ENCODE data around the gene AMDHD2.
A peak's percentile ranks its signal among the peaks of the same experiment; 100 is the strongest.

The AMDHD2 gene

DNA sequence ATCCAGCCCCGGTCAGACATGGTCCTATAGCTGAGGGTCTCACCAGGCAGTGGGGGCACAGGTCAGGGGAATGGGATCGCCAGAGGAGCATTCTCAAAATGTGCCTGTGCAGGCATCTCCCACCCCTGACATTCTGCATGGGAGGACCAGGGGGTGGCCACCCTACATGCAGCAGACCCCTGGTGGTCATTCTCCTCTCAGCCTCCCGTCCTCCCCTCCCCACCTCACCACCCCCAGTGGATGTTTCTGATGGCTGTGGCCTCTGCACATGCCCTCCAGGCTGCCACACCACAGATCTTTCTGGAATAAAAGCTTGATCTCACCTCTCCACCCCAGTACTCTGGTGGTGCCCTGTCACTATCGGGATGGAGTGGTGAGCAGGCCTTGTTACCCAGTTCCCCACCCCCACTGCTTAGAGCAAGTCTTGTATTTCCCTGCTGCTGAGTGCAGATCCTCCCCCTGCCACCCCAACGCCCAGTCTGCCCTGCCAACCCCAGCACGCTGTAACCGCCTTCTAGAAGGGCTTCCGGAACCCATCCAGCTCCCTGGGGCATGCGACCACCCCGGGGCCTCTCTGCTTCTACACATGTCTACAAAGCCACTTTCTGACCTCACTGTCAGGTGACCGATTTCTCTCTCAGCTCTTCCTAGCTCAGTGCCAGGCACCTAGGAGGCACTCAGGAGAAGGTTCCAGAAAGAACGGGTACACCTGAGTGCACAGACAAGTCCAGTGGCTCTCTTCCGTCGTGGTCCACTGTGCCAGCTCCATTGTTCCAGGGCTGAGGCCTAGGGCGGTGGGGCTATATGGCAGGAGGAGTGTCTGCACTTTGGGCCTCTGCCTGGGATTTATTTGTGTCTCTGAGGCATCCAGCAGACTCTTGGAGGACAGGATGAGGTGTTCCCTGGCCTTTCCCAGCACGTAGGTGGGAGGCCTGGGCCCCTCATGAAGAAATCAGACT is 36.0 kb upstream of the AMDHD2 start:
- DNase-seq (no peak), ATAC-seq (no peak)

- DNase-seq (no peak), ATAC-seq (no peak)
Observed at GRCh38 chr16:2484898-2485508, 35.2 kb upstream of the AMDHD2 start.

GRCh38 chr16:2485811-2486507 is 34.2 kb upstream of the AMDHD2 start:
- no peak for ATAC-seq
- DNase-seq, result no peak

DNA sequence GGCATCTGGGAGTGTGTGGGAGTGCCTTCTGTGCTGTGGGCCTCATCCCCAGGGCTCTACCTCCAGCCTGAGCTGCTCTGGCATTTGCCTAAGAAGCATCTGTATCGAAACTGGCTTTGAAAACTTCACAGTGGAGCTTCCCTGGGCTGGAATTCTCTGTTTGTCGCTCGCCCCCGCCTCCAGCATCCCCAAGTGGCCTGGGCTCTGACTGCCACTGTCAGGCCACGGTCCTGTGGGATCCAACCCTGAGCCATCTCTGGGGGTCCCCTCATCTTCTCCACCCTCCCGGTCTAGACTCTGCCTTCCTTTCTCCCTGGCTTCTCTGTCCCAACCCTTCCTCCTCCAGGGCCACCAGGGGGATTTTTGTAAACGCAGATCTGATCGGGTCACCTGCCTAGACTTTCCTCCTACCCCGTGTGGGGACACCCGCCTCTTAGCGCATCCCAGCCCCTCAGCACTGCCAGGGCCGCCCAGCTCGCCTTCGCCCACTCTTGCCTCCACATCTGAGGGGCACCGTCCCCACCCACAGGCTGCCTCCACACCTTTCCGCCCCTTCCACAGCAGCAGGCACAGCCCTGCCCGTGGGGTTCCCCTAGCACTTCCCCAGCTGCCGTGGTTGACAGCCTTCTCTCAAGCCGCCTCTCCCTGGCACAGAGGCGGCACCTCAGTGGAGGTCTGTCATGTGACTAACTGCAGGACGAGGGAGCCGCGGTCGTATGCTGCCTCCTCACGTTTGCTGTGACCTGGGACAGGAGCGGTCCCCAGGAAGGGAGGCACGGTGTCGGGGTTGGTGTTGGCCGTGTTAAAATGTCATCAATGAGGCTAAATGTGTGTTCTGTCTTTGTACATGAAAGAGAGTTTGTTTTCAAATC is 33.3 kb upstream of the AMDHD2 start:
- peak; percentile 91 for ATAC-seq
- peak; percentile 77 for DNase-seq

DNA sequence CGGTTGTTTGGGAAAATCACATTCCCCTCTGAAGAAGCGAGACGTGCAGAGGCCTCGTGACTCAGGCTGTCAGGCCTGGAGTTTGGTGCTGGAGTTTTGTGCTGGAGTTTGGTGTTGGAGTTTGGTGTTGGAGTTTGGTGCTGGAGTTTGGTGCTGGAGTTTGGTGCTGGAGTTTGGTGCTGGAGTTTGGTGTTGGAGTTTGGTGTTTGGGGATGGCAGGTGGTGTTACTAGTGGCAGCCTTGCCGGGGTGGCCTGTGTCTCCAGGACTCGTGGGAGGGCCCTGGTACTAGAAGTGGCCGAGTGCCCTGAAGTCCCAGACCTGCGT is 32.7 kb upstream of the AMDHD2 start:
- no peak for ATAC-seq

DNA sequence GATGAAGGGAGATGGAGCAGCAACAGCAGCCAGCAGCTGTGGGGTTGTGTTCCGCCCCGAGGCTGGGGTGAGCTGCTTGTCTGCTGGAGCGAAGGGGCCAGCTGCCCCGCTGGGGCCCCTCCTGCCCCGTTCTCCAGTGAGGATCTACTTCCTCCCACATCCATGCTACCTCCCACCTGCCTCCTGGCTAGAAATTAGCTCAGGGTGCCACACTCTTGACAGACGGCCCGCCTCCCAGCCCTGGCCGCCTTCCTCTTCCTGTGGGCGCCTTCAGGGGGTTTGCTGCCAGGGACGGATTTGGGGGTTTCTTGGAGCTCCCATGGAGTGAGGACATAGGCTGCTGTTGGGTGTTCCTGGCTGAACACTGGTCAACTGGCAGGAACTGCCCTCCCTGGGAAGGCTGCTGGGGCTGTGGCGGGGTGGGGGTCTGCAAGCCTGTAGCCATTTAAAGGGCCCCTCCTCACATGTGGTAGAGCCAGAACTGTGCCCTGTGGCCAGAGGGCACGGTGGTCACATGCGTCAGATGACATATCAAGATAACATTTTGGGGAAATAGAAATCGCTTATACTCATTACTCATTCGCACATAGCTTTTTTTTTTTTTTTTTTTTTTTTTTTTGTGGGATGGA is 32.2 kb upstream of the AMDHD2 start:
- ATAC-seq (no peak), DNase-seq (no peak)

More for the DNA sequence above, 32.7 kb upstream of the AMDHD2 start:
- no peak for DNase-seq

- DNase-seq, result no peak
- ATAC-seq, result no peak
Observed at GRCh38 chr16:2489581-2489980, 30.6 kb upstream of the AMDHD2 start.

GRCh38 chr16:2490190-2491105 is 29.7 kb upstream of the AMDHD2 start:
- no peak for ATAC-seq

DNA sequence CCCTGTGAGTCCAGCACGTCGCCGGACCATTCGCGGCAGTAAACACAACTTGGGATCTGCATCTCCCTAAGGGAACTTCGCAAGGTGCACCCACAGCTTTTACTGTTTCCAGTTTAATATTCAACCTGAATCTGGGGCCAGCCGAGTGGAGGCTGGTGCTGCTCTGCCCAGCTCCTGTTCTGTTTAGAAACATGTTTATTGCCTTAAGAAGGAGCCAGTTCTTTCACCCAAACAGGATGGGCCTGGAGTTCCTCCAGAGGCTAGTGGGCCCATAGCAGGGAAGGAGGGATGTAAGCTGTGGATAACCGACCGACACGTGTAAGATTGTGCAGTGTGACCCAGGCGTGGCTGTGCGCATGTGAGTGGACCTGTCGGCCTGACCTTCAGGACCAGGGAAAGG is 27.9 kb upstream of the AMDHD2 start:
- no peak for ATAC-seq
- DNase-seq, result no peak

More at GRCh38 chr16:2490190-2491105, 29.7 kb upstream of the AMDHD2 start:
- DNase-seq, result no peak

GRCh38 chr16:2493605-2494004 is 26.6 kb upstream of the AMDHD2 start:
- ATAC-seq (no peak), DNase-seq (no peak)

- ATAC-seq, result no peak
- no peak for DNase-seq
Observed at GRCh38 chr16:2494616-2495015, 25.6 kb upstream of the AMDHD2 start.

GRCh38 chr16:2495041-2495440 is 25.1 kb upstream of the AMDHD2 start:
- no peak for ATAC-seq

DNA sequence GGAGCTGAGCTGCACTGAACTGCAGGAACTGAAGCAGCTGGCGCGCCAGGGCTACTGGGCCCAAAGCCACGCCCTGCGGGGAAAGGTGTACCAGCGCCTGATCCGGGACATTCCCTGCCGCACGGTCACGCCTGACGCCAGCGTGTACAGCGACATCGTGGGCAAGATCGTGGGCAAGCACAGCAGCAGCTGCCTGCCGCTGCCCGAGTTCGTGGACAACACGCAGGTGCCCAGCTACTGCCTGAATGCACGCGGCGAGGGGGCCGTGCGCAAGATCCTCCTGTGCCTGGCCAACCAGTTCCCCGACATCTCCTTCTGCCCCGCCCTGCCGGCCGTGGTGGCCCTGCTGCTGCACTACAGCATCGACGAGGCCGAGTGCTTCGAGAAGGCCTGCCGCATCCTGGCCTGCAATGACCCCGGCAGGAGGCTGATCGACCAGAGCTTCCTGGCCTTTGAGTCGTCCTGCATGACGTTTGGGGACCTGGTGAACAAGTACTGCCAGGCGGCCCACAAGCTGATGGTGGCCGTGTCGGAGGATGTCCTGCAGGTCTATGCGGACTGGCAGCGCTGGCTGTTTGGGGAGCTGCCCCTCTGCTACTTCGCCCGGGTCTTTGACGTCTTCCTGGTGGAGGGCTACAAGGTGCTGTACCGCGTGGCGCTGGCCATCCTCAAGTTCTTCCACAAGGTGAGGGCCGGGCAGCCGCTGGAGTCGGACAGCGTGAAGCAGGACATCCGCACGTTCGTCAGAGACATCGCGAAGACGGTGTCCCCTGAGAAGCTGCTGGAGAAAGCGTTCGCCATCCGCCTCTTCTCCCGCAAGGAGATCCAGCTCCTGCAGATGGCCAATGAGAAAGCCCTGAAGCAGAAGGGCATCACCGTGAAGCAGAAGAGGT is 23.7 kb upstream of the AMDHD2 start:
- ATAC-seq (no peak), DNase-seq (no peak)

More at GRCh38 chr16:2495041-2495440, 25.1 kb upstream of the AMDHD2 start:
- no peak for DNase-seq

DNA sequence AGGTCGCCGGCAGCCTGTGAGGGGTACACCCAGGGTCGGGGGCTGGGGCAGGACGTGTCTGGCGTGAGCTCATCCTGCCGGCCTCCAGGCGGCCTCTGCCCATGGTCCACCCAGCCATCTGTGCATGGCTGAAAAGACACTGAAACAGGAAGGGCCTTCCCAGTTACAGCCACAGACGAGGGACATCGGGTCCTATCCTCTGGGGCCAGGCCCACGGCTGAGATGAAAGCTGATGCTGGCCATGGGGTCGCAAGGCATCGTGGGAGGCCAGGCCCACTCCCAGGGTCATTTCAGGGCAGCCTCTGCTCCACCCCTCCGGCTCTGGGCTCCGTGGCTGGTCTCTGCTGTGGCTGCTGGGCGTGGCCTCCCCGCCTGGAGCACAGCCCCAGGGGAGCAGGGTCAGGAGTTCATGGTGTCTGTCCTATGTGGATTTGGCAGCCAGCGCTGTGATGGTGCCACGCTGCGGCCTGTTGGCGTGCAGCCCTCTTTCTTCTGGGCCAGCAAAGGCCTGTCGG is 23.0 kb upstream of the AMDHD2 start:
- no peak for ATAC-seq
- DNase-seq, result no peak

- ATAC-seq, result no peak
- DNase-seq, result no peak
Observed at GRCh38 chr16:2497695-2498484, 22.3 kb upstream of the AMDHD2 start.

DNA sequence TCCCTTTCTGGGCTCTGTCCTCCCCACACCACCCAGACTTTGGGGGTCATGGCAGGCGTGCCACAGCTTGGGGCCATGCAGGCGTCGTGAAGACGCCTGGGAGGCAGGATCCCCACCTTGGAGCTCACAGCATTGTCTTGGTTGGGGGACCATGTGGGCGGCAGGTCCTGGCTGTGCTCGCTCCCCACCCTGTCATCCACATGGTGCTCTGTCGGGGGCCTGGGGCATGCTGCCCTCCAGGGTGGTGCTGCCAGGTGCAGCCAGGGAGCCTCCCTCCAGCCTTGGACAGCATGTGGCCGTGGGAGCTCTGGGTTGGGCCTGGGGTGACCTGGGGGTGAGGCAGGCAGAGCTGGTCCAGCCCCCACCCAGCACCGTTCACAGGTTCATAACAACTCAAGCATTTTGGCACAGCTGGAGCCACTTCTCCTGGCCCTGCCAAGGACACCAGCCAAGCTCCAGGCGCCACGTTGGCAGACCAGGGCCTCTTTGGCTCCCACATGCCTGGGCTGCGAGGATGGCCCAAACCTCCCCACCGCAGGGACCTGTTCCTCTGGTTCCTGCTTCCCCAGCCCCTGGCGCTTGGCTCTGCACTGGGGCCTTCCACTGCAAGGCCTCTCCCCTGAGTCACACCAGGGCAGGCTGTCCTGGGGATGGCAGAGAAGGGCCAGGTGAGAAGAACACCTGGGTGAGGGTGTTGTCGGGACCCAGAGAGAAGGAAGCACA is 21.5 kb upstream of the AMDHD2 start:
- DNase-seq (no peak), ATAC-seq (no peak)

DNA sequence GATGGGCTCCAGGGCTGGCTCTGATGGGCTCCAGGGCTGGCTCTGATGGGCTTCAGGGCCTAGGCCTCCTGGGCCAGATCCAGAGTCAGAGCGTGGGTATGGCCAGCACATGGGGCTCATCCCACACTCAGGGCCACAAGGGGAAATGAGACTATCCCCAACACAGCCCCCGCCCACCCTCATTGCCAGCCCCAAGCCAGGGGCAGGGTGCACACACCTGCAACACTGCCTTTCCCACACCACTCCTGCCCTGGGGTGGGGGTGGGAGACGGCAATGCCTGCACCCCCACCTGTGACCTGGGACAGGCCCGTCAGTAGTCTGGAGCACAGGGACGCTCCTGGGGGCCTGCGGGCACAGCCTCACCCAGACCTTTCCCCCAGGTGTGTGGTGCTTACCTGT is 20.7 kb upstream of the AMDHD2 start:
- no peak for DNase-seq
- ATAC-seq, result no peak
